Memory B cell (primary cell): ENCODE data around the gene EML6.

Experiments used
- ATAC-seq: fragments of 150-1000 bp; cut with Tn5 transposase; 2 replicates; pipeline ENCODE4 v1.10.0; 2021; ENCODE audit warnings: low read depth, mild to moderate bottlenecking, moderate library complexity
- DNase-seq, 2 donors: peaks; one replicate each; pipeline ENCODE4 v3.0.0; 2022; ENCODE audit warnings: low spot score in 2 of 2
- H3K27ac Mint-ChIP-seq: one replicate; pipeline ENCODE4 v1.8.0; 2022; ENCODE audit warnings: mild to moderate bottlenecking, moderate library complexity, mixed read lengths
- H3K27me3 Mint-ChIP-seq: one replicate; pipeline ENCODE4 v1.8.0; 2022; ENCODE audit warnings: mixed read lengths
- H3K36me3 Mint-ChIP-seq: one replicate; pipeline ENCODE4 v1.8.0; 2022; ENCODE audit warnings: mild to moderate bottlenecking, mixed read lengths
- H3K4me1 Mint-ChIP-seq: one replicate; pipeline ENCODE4 v1.8.0; 2022; ENCODE audit warnings: mixed read lengths
- H3K4me3 Mint-ChIP-seq: one replicate; pipeline ENCODE4 v1.8.0; 2022; ENCODE audit warnings: mild to moderate bottlenecking, moderate library complexity, mixed read lengths
- H3K9me3 Mint-ChIP-seq: one replicate; pipeline ENCODE4 v1.8.0; 2022; ENCODE audit warnings: mixed read lengths

EML6 gene

GRCh38 chr2:54947646-54948045 is 224.2 kb downstream of the EML6 start:
- Mint-ChIP-seq H3K4me3 (no peak overlapping the region), H3K4me1 (no peaks in the 10 kb centered on the region), H3K9me3 (no peaks in the 10 kb centered on the region), H3K27ac (no peak overlapping the region), H3K36me3 (peaks cover 13% of the 10 kb centered on the region), H3K27me3 (no peaks in the 10 kb centered on the region)
- no peak for ATAC-seq
- no peak for DNase-seq

- no peaks in the 10 kb centered on the region for H3K4me1 Mint-ChIP-seq
- no peak overlapping the region for H3K27ac Mint-ChIP-seq
These were observed 224.7 kb downstream of the EML6 start for GRCh38 chr2:54948120-54948519.

GRCh38 chr2:54949431-54949830 is 226.0 kb downstream of the EML6 start:
- no peak overlapping the region for H3K4me3 Mint-ChIP-seq
- H3K9me3 Mint-ChIP-seq, result no peaks in the 10 kb centered on the region
- no peak overlapping the region for H3K27ac Mint-ChIP-seq
- no peak for ATAC-seq
- H3K27me3 Mint-ChIP-seq, result no peaks in the 10 kb centered on the region
- H3K36me3 Mint-ChIP-seq, result peaks cover 13% of the 10 kb centered on the region
- no peak for DNase-seq
- no peaks in the 10 kb centered on the region for H3K4me1 Mint-ChIP-seq

More at GRCh38 chr2:54948120-54948519, 224.7 kb downstream of the EML6 start:
- DNase-seq (no peak), ATAC-seq (no peak)
- Mint-ChIP-seq H3K27me3 (no peaks in the 10 kb centered on the region), H3K4me3 (no peak overlapping the region), H3K9me3 (no peaks in the 10 kb centered on the region), H3K36me3 (peaks cover 13% of the 10 kb centered on the region)

- DNase-seq, result no peak
- no peaks in the 10 kb centered on the region for H3K27me3 Mint-ChIP-seq
- no peak overlapping the region for H3K27ac Mint-ChIP-seq
- no peaks in the 10 kb centered on the region for H3K4me1 Mint-ChIP-seq
- H3K9me3 Mint-ChIP-seq, result no peaks in the 10 kb centered on the region
- no peak for ATAC-seq
- no peak overlapping the region for H3K4me3 Mint-ChIP-seq
- peaks cover 17% of the 10 kb centered on the region for H3K36me3 Mint-ChIP-seq
These were observed 227.3 kb downstream of the EML6 start for GRCh38 chr2:54950811-54951210.

- Mint-ChIP-seq H3K27ac (no peak overlapping the region), H3K4me1 (no peaks in the 10 kb centered on the region), H3K36me3 (peaks cover 17% of the 10 kb centered on the region), H3K27me3 (no peaks in the 10 kb centered on the region), H3K4me3 (no peak overlapping the region), H3K9me3 (no peaks in the 10 kb centered on the region)
- ATAC-seq, result no peak
- DNase-seq, result no peak
These were observed 229.0 kb downstream of the EML6 start for GRCh38 chr2:54952425-54952824.

- H3K4me3 Mint-ChIP-seq, result no peak overlapping the region
- H3K4me1 Mint-ChIP-seq, result no peaks in the 10 kb centered on the region
- no peaks in the 10 kb centered on the region for H3K9me3 Mint-ChIP-seq
- no peak for ATAC-seq
- H3K27ac Mint-ChIP-seq, result no peak overlapping the region
- no peak for DNase-seq
- H3K36me3 Mint-ChIP-seq, result peaks cover 17% of the 10 kb centered on the region
- no peaks in the 10 kb centered on the region for H3K27me3 Mint-ChIP-seq
These were observed 229.6 kb downstream of the EML6 start for GRCh38 chr2:54952978-54953456.

GRCh38 chr2:54954158-54954557 is 230.7 kb downstream of the EML6 start:
- Mint-ChIP-seq H3K36me3 (peaks cover 17% of the 10 kb centered on the region), H3K27ac (no peak overlapping the region), H3K9me3 (no peaks in the 10 kb centered on the region), H3K4me3 (no peak overlapping the region), H3K27me3 (no peaks in the 10 kb centered on the region), H3K4me1 (peaks cover 4% of the 10 kb centered on the region)
- DNase-seq, result no peak
- no peak for ATAC-seq

GRCh38 chr2:54954705-54955357 is 231.4 kb downstream of the EML6 start:
- no peaks in the 10 kb centered on the region for H3K9me3 Mint-ChIP-seq
- no peak overlapping the region for H3K4me3 Mint-ChIP-seq
- H3K27ac Mint-ChIP-seq, result no peak overlapping the region

GRCh38 chr2:54955358-54956110 is 232.1 kb downstream of the EML6 start:
- no peak for DNase-seq
- no peak for ATAC-seq
- H3K4me1 Mint-ChIP-seq, result peaks cover 5% of the 10 kb centered on the region
- H3K4me3 Mint-ChIP-seq, result no peak overlapping the region
- H3K27ac Mint-ChIP-seq, result no peak overlapping the region
- no peaks in the 10 kb centered on the region for H3K27me3 Mint-ChIP-seq
- H3K36me3 Mint-ChIP-seq, result peaks cover 15% of the 10 kb centered on the region
- H3K9me3 Mint-ChIP-seq, result no peaks in the 10 kb centered on the region

More at GRCh38 chr2:54954705-54955357, 231.4 kb downstream of the EML6 start:
- Mint-ChIP-seq H3K27me3 (no peaks in the 10 kb centered on the region), H3K36me3 (peaks cover 14% of the 10 kb centered on the region), H3K4me1 (peaks cover 5% of the 10 kb centered on the region)
- ATAC-seq (no peak), DNase-seq (no peak)

GRCh38 chr2:54956111-54956627 is 232.7 kb downstream of the EML6 start:
- Mint-ChIP-seq H3K9me3 (peaks cover 1% of the 10 kb centered on the region), H3K27me3 (no peaks in the 10 kb centered on the region), H3K4me1 (peaks cover 7% of the 10 kb centered on the region), H3K36me3 (peaks cover 14% of the 10 kb centered on the region), H3K27ac (no peak overlapping the region), H3K4me3 (no peak overlapping the region)
- ATAC-seq (no peak), DNase-seq (no peak)

GRCh38 chr2:54957321-54957999 is 234.0 kb downstream of the EML6 start:
- Mint-ChIP-seq H3K27me3 (no peaks in the 10 kb centered on the region), H3K4me3 (no peak overlapping the region), H3K9me3 (peaks cover 1% of the 10 kb centered on the region), H3K4me1 (peaks cover 7% of the 10 kb centered on the region), H3K27ac (no peak overlapping the region), H3K36me3 (peaks cover 14% of the 10 kb centered on the region)
- DNase-seq (no peak), ATAC-seq (no peak)

- H3K27ac Mint-ChIP-seq, result no peak overlapping the region
- H3K9me3 Mint-ChIP-seq, result peaks cover 1% of the 10 kb centered on the region
- peak; percentile 48 for ATAC-seq
- H3K27me3 Mint-ChIP-seq, result no peaks in the 10 kb centered on the region
- peaks cover 14% of the 10 kb centered on the region for H3K36me3 Mint-ChIP-seq
- DNase-seq, result no peak
- H3K4me1 Mint-ChIP-seq, result peaks cover 7% of the 10 kb centered on the region
- no peak overlapping the region for H3K4me3 Mint-ChIP-seq
These were observed 235.4 kb downstream of the EML6 start for GRCh38 chr2:54958717-54959371.

- H3K4me3 Mint-ChIP-seq, result no peak overlapping the region
- peaks cover 1% of the 10 kb centered on the region for H3K9me3 Mint-ChIP-seq
- H3K27ac Mint-ChIP-seq, result no peak overlapping the region
- DNase-seq (no peak), ATAC-seq (no peak)
- H3K27me3 Mint-ChIP-seq, result no peaks in the 10 kb centered on the region
- peaks cover 12% of the 10 kb centered on the region for H3K36me3 Mint-ChIP-seq
- H3K4me1 Mint-ChIP-seq, result peaks cover 7% of the 10 kb centered on the region
These were observed 236.7 kb downstream of the EML6 start for GRCh38 chr2:54960164-54960563.

GRCh38 chr2:54962511-54962910 is 239.0 kb downstream of the EML6 start:
- H3K4me1 Mint-ChIP-seq, result peaks cover 18% of the 10 kb centered on the region
- no peak overlapping the region for H3K27ac Mint-ChIP-seq
- H3K9me3 Mint-ChIP-seq, result peaks cover 6% of the 10 kb centered on the region
- no peaks in the 10 kb centered on the region for H3K27me3 Mint-ChIP-seq
- DNase-seq (no peak), ATAC-seq (no peak)
- H3K4me3 Mint-ChIP-seq, result no peak overlapping the region
- peaks cover 18% of the 10 kb centered on the region for H3K36me3 Mint-ChIP-seq
